Fibroblast of skin of left biceps (primary cell): ENCODE data around the gene RAD51B.
A peak's percentile ranks its signal among the peaks of the same experiment; 100 is the strongest.
"Not testable (repeated sequence)": the region's sequence is repeated elsewhere in the genome, so short reads cannot be mapped to it uniquely, and the experiment has no call there.

Source experiments
- DNase-seq, 2 experiments: peaks; one replicate each; pipeline ENCODE4 v3.0.0-alpha.2; 2013; ENCODE audit warnings: low read depth in 2 of 2

RAD51B gene

DNA sequence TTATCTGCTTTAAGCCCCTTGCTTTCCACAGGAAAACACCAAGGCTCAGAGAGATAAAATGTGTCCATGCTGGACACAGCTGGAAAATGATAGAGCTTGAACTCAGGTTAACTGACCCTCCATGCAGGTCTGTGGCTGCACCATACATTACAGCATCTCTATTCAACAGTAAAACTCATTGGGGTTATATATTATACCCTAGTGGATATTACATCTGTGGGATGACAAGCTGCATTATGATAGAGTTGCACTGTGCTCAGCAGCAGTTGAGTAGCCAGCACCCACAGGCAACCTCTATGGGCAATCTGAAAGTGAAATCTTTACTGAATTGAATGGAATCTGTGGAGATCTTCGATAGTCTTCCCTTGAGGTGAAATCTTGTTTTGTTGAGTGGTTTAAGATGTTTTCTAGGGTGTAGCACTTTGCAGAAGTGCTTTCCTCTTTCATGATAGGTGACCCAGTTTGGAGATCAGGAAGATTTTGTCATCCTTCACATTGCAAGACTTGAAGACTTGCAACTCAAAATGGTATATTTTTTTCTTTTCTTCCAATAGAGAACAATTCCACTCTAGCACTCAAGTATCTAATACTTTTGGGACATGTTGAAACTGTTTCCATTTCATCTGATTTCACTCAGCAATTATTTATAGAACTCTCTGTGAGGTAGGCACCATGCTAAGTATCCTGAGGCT lies 389.2 kb downstream of the RAD51B start:
- no peak for DNase-seq

GRCh38 chr14:68210729-68211299 lies 391.2 kb downstream of the RAD51B start:
- DNase-seq = peak; percentile 74

DNA sequence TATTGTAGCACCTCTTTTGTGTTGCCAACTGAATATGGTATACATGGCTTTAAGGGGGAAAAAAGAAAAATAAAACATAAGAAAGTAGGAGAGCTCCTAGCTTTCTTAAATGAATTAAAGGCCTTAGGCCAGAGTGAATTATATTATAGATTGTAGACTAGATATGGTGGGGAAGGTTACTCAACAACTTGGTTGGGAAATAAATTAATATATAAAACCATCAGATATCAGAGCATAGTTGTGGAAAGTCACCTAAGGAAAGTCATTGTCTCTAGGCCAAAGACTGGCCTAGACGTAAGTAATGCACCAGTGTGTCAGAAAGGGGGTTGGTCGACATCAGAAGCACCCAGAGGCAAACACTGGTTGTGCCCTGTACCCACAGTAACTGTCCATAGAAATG lies 391.8 kb downstream of the RAD51B start:
- DNase-seq = no peak

GRCh38 chr14:68211886-68212285 lies 392.3 kb downstream of the RAD51B start:
- DNase-seq = no peak

GRCh38 chr14:68212361-68212760 lies 392.8 kb downstream of the RAD51B start:
- no peak for DNase-seq

DNA sequence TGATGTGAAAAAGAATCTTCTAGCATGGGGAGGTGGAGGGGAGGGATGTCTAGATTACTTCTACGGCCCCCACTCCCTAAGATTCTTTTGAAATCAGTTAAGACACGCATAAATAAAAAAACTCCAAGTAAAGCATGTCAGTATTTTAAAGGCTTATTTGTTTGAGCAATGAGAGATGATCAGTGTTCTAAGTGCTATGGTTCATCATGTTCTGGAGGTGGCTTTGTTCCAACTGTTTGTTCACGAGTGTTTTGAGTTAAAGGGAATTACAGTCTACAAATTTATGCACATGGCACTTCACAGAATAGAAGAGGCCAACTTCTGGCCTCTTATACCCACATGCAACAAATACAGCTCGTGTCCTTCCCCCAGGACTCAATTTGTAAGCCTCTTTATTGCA lies 394.9 kb downstream of the RAD51B start:
- DNase-seq = no peak

DNA sequence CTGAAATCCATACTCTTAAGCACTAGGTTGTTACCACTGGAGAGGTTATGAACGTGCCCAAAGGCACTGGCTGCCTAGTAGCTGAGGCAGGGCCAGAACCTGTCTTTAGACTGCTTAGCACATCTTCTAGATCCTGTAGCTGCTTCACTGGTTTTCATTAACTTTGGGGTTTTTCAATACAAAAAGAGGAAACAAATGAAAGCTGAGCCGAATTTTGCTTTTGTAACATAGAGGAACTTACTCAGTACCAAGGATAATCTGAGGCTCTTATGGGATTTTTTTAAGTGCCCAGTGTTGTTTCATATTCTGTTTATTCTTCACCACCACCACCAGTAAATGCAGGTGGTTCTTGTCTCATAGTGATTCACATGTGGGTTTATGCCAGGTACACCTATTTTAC lies 396.1 kb downstream of the RAD51B start:
- DNase-seq = no peak

GRCh38 chr14:68216079-68216478 lies 396.5 kb downstream of the RAD51B start:
- DNase-seq = no peak

DNA sequence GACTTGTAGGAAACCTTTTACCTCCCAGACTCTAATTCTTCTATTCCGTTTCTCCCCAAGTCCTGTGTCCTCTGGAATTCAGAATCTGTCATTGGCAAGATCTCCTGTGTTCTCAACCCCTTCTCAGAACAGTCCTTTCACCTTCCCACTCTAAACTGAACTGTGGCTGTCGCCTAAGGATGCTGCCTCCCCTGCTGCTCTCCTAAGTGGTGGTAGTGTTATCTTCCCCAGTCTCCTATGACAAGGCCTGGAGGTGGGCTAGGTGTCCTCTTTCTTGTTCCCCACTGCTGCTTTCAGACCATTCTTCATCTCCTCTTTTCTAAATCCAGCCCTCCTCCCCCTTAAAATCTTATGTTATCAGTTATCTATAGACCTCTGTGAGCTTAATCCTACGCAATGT lies 397.4 kb downstream of the RAD51B start:
- no peak for DNase-seq

- DNase-seq = no peak
These were observed 398.3 kb downstream of the RAD51B start for GRCh38 chr14:68217791-68218340.

DNA sequence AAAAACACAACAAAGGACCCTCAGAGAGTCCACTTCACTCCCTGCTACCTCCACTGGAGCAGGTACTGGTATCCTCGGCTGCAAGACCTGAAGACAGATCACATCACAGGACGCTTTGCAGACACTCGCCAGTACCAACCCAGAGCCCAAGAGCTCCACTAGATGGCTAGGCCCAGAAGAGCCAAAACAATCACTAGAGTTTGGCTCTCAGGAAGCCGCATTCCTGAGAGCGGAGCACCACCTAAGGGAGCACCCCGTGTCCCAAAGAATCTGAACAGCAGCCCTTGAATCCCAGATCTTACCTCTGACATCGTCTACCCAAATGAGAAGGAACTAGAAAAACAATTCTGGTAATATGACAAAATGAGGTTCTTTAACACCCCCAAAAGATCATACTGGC lies 399.8 kb downstream of the RAD51B start:
- no peak for DNase-seq

DNA sequence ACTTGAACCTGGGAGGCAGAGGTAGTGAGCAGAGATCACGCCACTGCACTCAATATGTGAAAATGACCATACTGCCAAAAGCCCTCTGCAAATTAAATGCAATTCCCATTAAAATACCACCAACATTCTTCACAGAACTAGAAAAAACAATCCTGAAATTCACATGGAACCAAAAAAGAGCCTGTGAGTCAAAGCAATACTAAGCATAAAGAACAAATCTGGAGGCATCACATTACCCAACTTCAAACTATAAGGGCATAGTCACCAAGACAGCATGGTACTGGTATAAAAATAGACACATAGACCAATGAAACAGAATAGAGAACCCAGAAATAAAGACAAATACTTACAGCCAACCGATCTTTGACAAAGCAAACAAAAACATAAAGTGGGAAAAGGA lies 401.5 kb downstream of the RAD51B start:
- not testable (repeated sequence) for DNase-seq

DNA sequence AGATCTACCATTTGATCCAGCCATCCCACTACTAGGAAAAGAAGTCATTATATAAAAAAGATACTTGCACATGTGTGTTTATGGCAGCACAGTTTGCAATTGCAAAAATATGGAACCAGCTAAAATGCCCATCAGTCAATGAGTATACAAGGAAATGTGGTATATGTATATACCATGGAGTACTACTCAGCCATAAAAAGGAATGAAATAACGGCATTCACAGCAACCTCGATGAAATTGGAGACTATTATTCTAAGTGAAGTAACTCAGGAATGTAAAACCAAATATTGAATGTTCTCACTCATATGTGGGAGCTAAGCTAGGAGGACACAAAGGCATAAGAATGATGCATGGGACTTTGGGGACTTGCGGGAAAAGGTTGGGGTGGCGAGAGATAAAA lies 402.6 kb downstream of the RAD51B start:
- no peak for DNase-seq

GRCh38 chr14:68222726-68223125 lies 403.1 kb downstream of the RAD51B start:
- no peak for DNase-seq

GRCh38 chr14:68223631-68224030 lies 404.1 kb downstream of the RAD51B start:
- no peak for DNase-seq

- DNase-seq = no peak
These were observed 405.7 kb downstream of the RAD51B start for GRCh38 chr14:68225321-68225720.

DNA sequence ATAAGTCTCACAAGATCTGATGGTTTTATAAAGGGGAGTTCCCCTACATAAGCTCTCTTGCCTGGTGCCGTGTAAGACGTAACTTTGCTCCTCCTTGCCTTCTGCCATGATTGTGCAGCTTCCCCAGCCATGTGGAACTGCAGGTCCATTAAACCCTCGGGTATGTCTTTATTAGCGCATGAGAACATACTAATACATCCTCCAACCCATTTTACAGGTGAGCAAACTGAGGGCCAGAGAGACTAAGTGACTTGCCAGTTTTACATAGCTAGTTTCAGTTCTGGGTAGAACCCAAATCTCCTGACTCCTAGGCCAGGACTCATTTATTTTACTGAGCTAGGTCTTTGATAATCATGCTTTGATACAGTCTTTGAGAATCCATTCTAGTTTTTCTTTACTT lies 406.9 kb downstream of the RAD51B start:
- DNase-seq = no peak

DNA sequence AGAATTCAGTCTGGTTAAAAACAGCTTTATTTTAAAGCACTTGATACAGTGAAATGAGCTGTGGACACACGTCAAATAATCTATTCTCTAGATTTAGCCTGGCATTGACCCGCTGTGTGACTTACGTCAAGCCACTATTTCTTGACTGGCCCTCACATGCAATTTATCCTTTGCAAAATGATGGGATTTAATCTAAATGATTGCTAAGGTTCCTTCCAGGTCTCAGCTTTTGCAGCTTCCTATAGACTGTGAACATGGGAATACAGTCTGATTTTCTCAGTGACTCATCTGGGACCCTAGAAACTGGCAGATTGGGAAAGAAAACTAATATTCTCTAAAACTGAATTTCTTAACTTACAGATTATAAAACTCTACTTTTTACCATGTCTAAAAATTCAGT lies 409.1 kb downstream of the RAD51B start:
- no peak for DNase-seq

GRCh38 chr14:68229423-68230100 lies 410.0 kb downstream of the RAD51B start:
- DNase-seq = no peak

GRCh38 chr14:68230202-68230949 lies 410.8 kb downstream of the RAD51B start:
- DNase-seq = no peak

GRCh38 chr14:68230950-68231717 lies 411.6 kb downstream of the RAD51B start:
- peak; percentile 31 to 47 for DNase-seq
